ENCODE measurements around the gene SLC35B2. TPM values are rescaled to one million over a fixed set of nuclear protein-coding genes. Genes with fewer than 3 reads are reported as not detected.

The SLC35B2 gene
- total and polyA plus RNA-seq, 2 experiments from 2014 or later = 14.0 to 30.9 TPM

DNA sequence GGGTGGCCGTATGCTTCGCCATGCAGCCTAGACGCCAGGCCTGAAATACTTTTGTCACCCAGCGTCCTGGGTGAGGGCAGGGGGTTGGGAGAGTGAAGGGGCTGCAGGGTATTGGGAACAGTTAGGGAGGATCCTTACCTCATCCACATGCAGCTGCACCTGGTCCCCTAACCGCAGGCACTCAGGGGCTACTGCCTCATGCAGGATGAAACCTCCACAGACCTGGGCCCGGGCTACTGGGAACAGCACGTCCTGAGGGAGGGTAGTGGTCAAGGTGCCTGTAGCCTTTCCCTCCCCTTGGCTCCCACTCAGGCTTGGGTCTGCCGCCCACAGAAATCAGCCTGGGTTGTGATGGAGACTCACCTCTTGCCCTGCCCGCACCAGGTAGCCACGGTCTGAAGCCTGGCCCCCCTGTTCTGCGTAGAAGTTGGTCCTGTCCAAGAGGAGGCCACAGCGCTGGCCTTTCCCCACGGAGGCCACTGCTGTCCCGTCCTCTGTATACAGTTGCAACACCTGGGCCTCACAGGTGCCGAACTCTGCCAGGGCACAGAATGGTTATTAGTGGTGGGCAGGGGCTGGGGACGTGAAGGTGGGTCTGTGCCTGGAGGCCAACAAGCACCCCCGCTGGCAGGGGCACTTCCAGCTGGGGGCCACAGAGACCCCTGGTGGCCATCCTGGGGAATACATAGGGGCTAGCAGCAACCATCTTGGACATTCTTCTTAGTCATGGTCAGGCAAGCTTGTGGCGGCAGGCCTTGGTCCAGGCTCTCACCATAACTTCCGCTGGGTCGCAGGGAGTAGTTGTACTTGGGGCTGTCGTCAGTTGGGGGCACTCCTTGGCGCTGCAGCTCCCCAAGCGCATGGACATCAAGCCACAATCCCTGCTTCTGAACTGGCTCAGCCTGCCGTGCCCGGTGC is 47.2 kb upstream of the SLC35B2 start:
- H4K20me1 ChIP-seq (replicated peaks; ENCODE audit: insufficient read depth) = no peaks in the 10 kb centered on the region
- no peak overlapping the region for H3K4me3 ChIP-seq
- Mint-ChIP-seq H3K4me3 (no peak overlapping the region), H3K27ac (peak overlapping the region; percentile 94), H3K9me3 (no peaks in the 10 kb centered on the region), H3K27me3 (ENCODE audit: insufficient read depth, low read depth, poor library complexity) (peaks cover 10% of the 10 kb centered on the region), H3K36me3 (ENCODE audit: low read depth) (peaks cover 80% of the 10 kb centered on the region), H3K4me1 (no peaks in the 10 kb centered on the region)
- TF ChIP-seq, protein P1, sequence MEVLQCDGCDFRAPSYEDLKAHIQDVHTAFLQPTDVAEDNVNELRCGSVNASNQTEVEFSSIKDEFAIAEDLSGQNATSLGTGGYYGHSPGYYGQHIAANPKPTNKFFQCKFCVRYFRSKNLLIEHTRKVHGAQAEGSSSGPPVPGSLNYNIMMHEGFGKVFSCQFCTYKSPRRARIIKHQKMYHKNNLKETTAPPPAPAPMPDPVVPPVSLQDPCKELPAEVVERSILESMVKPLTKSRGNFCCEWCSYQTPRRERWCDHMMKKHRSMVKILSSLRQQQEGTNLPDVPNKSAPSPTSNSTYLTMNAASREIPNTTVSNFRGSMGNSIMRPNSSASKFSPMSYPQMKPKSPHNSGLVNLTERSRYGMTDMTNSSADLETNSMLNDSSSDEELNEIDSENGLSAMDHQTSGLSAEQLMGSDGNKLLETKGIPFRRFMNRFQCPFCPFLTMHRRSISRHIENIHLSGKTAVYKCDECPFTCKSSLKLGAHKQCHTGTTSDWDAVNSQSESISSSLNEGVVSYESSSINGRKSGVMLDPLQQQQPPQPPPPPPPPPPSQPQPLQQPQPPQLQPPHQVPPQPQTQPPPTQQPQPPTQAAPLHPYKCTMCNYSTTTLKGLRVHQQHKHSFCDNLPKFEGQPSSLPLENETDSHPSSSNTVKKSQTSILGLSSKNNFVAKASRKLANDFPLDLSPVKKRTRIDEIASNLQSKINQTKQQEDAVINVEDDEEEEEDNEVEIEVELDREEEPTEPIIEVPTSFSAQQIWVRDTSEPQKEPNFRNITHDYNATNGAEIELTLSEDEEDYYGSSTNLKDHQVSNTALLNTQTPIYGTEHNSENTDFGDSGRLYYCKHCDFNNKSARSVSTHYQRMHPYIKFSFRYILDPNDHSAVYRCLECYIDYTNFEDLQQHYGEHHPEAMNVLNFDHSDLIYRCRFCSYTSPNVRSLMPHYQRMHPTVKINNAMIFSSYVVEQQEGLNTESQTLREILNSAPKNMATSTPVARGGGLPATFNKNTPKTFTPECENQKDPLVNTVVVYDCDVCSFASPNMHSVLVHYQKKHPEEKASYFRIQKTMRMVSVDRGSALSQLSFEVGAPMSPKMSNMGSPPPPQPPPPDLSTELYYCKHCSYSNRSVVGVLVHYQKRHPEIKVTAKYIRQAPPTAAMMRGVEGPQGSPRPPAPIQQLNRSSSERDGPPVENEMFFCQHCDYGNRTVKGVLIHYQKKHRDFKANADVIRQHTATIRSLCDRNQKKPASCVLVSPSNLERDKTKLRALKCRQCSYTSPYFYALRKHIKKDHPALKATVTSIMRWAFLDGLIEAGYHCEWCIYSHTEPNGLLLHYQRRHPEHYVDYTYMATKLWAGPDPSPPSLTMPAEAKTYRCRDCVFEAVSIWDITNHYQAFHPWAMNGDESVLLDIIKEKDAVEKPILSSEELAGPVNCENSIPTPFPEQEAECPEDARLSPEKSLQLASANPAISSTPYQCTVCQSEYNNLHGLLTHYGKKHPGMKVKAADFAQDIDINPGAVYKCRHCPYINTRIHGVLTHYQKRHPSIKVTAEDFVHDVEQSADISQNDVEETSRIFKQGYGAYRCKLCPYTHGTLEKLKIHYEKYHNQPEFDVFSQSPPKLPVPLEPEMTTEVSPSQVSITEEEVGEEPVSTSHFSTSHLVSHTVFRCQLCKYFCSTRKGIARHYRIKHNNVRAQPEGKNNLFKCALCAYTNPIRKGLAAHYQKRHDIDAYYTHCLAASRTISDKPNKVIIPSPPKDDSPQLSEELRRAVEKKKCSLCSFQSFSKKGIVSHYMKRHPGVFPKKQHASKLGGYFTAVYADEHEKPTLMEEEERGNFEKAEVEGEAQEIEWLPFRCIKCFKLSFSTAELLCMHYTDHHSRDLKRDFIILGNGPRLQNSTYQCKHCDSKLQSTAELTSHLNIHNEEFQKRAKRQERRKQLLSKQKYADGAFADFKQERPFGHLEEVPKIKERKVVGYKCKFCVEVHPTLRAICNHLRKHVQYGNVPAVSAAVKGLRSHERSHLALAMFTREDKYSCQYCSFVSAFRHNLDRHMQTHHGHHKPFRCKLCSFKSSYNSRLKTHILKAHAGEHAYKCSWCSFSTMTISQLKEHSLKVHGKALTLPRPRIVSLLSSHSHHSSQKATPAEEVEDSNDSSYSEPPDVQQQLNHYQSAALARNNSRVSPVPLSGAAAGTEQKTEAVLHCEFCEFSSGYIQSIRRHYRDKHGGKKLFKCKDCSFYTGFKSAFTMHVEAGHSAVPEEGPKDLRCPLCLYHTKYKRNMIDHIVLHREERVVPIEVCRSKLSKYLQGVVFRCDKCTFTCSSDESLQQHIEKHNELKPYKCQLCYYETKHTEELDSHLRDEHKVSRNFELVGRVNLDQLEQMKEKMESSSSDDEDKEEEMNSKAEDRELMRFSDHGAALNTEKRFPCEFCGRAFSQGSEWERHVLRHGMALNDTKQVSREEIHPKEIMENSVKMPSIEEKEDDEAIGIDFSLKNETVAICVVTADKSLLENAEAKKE (CRISPR knock-in tag; IDR thresholded peaks at IDR 0.05) = no peak
- TF ChIP-seq, protein P2, sequence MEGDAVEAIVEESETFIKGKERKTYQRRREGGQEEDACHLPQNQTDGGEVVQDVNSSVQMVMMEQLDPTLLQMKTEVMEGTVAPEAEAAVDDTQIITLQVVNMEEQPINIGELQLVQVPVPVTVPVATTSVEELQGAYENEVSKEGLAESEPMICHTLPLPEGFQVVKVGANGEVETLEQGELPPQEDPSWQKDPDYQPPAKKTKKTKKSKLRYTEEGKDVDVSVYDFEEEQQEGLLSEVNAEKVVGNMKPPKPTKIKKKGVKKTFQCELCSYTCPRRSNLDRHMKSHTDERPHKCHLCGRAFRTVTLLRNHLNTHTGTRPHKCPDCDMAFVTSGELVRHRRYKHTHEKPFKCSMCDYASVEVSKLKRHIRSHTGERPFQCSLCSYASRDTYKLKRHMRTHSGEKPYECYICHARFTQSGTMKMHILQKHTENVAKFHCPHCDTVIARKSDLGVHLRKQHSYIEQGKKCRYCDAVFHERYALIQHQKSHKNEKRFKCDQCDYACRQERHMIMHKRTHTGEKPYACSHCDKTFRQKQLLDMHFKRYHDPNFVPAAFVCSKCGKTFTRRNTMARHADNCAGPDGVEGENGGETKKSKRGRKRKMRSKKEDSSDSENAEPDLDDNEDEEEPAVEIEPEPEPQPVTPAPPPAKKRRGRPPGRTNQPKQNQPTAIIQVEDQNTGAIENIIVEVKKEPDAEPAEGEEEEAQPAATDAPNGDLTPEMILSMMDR (conservative IDR thresholded peaks at IDR 0.05; ENCODE audit: low read depth in 2 of 2) = peak; percentile 83 to 88
- no peaks in the 10 kb centered on the region for H3K9me2 ChIP-seq (ENCODE audit: insufficient read depth)
- no peak overlapping the region for H3K4me2 ChIP-seq
- peak overlapping the region; percentile 66; the same call in 1 of the 2 replicates for H3K27ac ChIP-seq (ENCODE audit: low read depth)
- DNase-seq (ENCODE audit: low spot score) = peak; percentile 74
- ATAC-seq = peak; percentile 84
- no peak overlapping the region for H2AFZ ChIP-seq
- peaks cover 11% of the 10 kb centered on the region; the same call in 1 of the 2 replicates for H3K36me3 ChIP-seq (ENCODE audit: insufficient read depth)
- no peaks in the 10 kb centered on the region for H3F3A ChIP-seq (replicated peaks; ENCODE audit: low read depth)
- H3K27me3 ChIP-seq (ENCODE audit: insufficient read depth) = no peaks in the 10 kb centered on the region
- H3K79me2 ChIP-seq (replicated peaks; ENCODE audit: insufficient read depth) = no peaks in the 10 kb centered on the region
- H3K4me1 ChIP-seq (ENCODE audit: insufficient read depth) = no peaks in the 10 kb centered on the region

All from GM23338 (cell line).